Gastroesophageal sphincter (tissue), 4 donors: ENCODE measurements around the gene KDSR. TPM values are rescaled to one million over a fixed set of nuclear protein-coding genes. Genes with fewer than 3 reads are reported as not detected.

ENCODE experiments used
- ATAC-seq: fragments of 150-250 bp; one replicate; pipeline ENCODE4 v1.9.1; 2016; ENCODE audit warnings: mild to moderate bottlenecking, moderate library complexity
- H3K27ac ChIP-seq, 4 donors: fragments of 200-600 bp; sonication (generic) in 3 of 4; 1 replicate in 3 of 4; 2 replicates in 1 of 4; pipeline ENCODE4 v1.5.1; 2016 to 2019
- H3K27me3 ChIP-seq: fragments of 200-600 bp; sonication (generic); one replicate; pipeline ENCODE4 v1.5.1; 2019
- H3K36me3 ChIP-seq, 2 donors: fragments of 200-600 bp; sonication (generic); one replicate each; pipeline ENCODE4 v1.5.1; 2019; ENCODE audit warnings: control low read depth in 1 of 2
- H3K4me1 ChIP-seq, 3 donors: fragments of 200-600 bp; sonication (generic); 1 replicate in 2 of 3; 2 replicates in 1 of 3; pipeline ENCODE4 v1.5.1; 2016 to 2019; ENCODE audit warnings: control low read depth in 2 of 3
- H3K4me3 ChIP-seq, 2 donors: fragments of 200-600 bp; sonication (generic); one replicate each; pipeline ENCODE4 v1.5.1; 2019; ENCODE audit warnings: mild to moderate bottlenecking in 1 of 2, moderate library complexity in 1 of 2
- H3K9me3 ChIP-seq, 3 donors: fragments of 200-600 bp; sonication (generic); one replicate each; pipeline ENCODE4 v1.5.1; 2017 to 2019; ENCODE audit warnings: control low read depth in 2 of 3
- CTCF ChIP-seq, 4 experiments: fragments of 200-600 bp in 2 of 4; fragments of 450-650 bp in 2 of 4; sonication (generic) in 1 of 4; IDR thresholded peaks; one replicate each; pipeline ENCODE4 v1.5.1; 2017 to 2019; ENCODE audit warnings: antibody characterized with exemption in 4 of 4, mild to moderate bottlenecking in 2 of 4, moderate library complexity in 2 of 4
- EP300 ChIP-seq: sonication (generic); formaldehyde crosslinking; IDR thresholded peaks from one replicate; pipeline ENCODE4 v1.6.1; 2017; ENCODE audit warnings: antibody characterized with exemption, mild to moderate bottlenecking
- POLR2A ChIP-seq, 2 donors: fragments of 450-650 bp; IDR thresholded peaks; one replicate each; pipeline ENCODE4 v1.6.1; 2017; ENCODE audit warnings: antibody characterized with exemption in 2 of 2, mild to moderate bottlenecking in 2 of 2, moderate library complexity in 1 of 2
- POLR2AphosphoS5 ChIP-seq: sonication (generic); formaldehyde crosslinking; IDR thresholded peaks from one replicate; pipeline ENCODE4 v1.6.1; 2017; ENCODE audit warnings: antibody characterized with exemption
- WGBS, 2 donors: methylation state at CpG; one replicate each; pipeline ENCODE4 v1.1.5; 2018; ENCODE audit warnings: low coverage in 1 of 2; 5-methylcytosine and 5-hydroxymethylcytosine counted together
- total RNA-seq, 4 donors: library from RNA; depleted of rRNA; stranded (reverse); fragments of >200 nt; gene quantifications; one replicate each; pipeline ENCODE4 v1.1.0, GENCODE V29; 2016

KDSR gene
- total RNA-seq, 4 donors from 2014 or later: 36.9 to 67.3 (median 51.2) TPM

GRCh38 chr18:63302636-63303405 lies 64.2 kb downstream of the KDSR start:
- TF ChIP-seq POLR2A (IDR thresholded peaks at IDR 0.05) (no peak), POLR2AphosphoS5 (no peak), EP300 (no peak), CTCF (IDR thresholded peaks at IDR 0.05) (no peak)
- no peak for ATAC-seq
- 51 to 57% methylated on average over 4 to 5 of the region's 5 CpGs for WGBS, 2 donors
- H3K36me3 ChIP-seq: no peaks in the 10 kb centered on the region
- no peaks in the 10 kb centered on the region for H3K9me3 ChIP-seq
- H3K4me1 ChIP-seq: peaks cover 15 to 68% (median 15%) of the 10 kb centered on the region in 3 donors
- H3K27ac ChIP-seq: peak overlapping the region in 3 of 4 donors; percentile 16 to 56 (median 51)
- H3K4me3 ChIP-seq: no peak overlapping the region
- no peaks in the 10 kb centered on the region for H3K27me3 ChIP-seq

- Histone ChIP-seq H3K4me3 (no peak overlapping the region), H3K27me3 (no peaks in the 10 kb centered on the region), H3K36me3 (no peaks in the 10 kb centered on the region), H3K27ac (peak overlapping the region in 2 of 4 donors; percentile 51 to 56), H3K4me1 (peaks cover 10 to 69% (median 14%) of the 10 kb centered on the region in 3 donors), H3K9me3 (no peaks in the 10 kb centered on the region)
- TF ChIP-seq EP300 (no peak), POLR2A (IDR thresholded peaks at IDR 0.05) (no peak), POLR2AphosphoS5 (no peak), CTCF (IDR thresholded peaks at IDR 0.05) (no peak)
- 21 to 54% methylated on average over 4 of the region's 4 CpGs for WGBS, 2 donors
- no peak for ATAC-seq
Measured at GRCh38 chr18:63302220-63302619, 64.8 kb downstream of the KDSR start.

- 58 to 66% methylated on average over 9 of the region's 9 CpGs for WGBS, 2 donors
- H3K4me3 ChIP-seq: no peak overlapping the region
- H3K27me3 ChIP-seq: no peaks in the 10 kb centered on the region
- peaks cover 10 to 64% (median 14%) of the 10 kb centered on the region in 3 donors for H3K4me1 ChIP-seq
- no peaks in the 10 kb centered on the region for H3K9me3 ChIP-seq
- TF ChIP-seq POLR2AphosphoS5 (peak; percentile 24), EP300 (no peak)
- no peaks in the 10 kb centered on the region for H3K36me3 ChIP-seq
- ATAC-seq: peak; percentile 40
- H3K27ac ChIP-seq: peak overlapping the region in 3 of 4 donors; percentile 21 to 56 (median 51)
Measured at GRCh38 chr18:63301434-63301833, 65.6 kb downstream of the KDSR start.

- ATAC-seq: no peak
- H3K27ac ChIP-seq: peak overlapping the region in 3 of 4 donors; percentile 49 to 76 (median 61)
- no peaks in the 10 kb centered on the region for H3K9me3 ChIP-seq
- 51 to 62% methylated on average over 4 to 5 of the region's 5 CpGs for WGBS, 2 donors
- peaks cover 10 to 63% (median 14%) of the 10 kb centered on the region in 3 donors for H3K4me1 ChIP-seq
- H3K36me3 ChIP-seq: no peaks in the 10 kb centered on the region
- H3K27me3 ChIP-seq: no peaks in the 10 kb centered on the region
- H3K4me3 ChIP-seq: no peak overlapping the region
- TF ChIP-seq CTCF (IDR thresholded peaks at IDR 0.05) (no peak), EP300 (no peak), POLR2AphosphoS5 (no peak), POLR2A (IDR thresholded peaks at IDR 0.05) (no peak)
Measured at GRCh38 chr18:63299837-63300745, 66.9 kb downstream of the KDSR start.
